GM12891 (cell line): Measurements from ENCODE around the gene MTMR8.
A peak's percentile ranks its signal among the peaks of the same experiment; 100 is the strongest.
"Not testable (repeated sequence)": the region's sequence is repeated elsewhere in the genome, so short reads cannot be mapped to it uniquely, and the experiment has no call there.

ENCODE experiments used
- DNase-seq: peaks from one replicate; pipeline ENCODE4 v3.0.0; 2011; ENCODE audit warnings: low spot score; ENCODE audit not compliant: insufficient read length
- FAIRE-seq: peaks from 2 replicates; lab custom pipeline; 2011; peaks lifted over from hg19 to GRCh38; lab: Jason Lieb, UNC
- PAX5 ChIP-seq: IDR thresholded peaks from 2 replicates; pipeline ENCODE4 v1.6.1; 2011; ENCODE audit warnings: low read length, moderate library complexity, mild to moderate bottlenecking; ENCODE audit not compliant: insufficient read depth, severe bottlenecking
- POLR2A ChIP-seq: IDR thresholded peaks from 2 replicates; pipeline ENCODE4 v1.6.1; 2011; ENCODE audit warnings: low read depth, low read length, control low read depth
- POLR2AphosphoS5 ChIP-seq: IDR thresholded peaks from 2 replicates; pipeline ENCODE4 v1.6.1; 2011; ENCODE audit warnings: low read depth, low read length, control low read depth
- POU2F2 ChIP-seq: IDR thresholded peaks from 2 replicates; pipeline ENCODE4 v1.6.1; 2011; ENCODE audit warnings: low read depth, mild to moderate bottlenecking, control low read depth, low read length, moderate library complexity
- SPI1 ChIP-seq: IDR thresholded peaks from 2 replicates; pipeline ENCODE4 v1.6.1; 2011; ENCODE audit warnings: low read depth, low read length, control low read depth
- TAF1 ChIP-seq: IDR thresholded peaks from 2 replicates; pipeline ENCODE4 v1.6.1; 2011; ENCODE audit warnings: low read depth, low read length, control low read depth

Gene MTMR8

GRCh38 chrX:64394059-64394873 lies 986 bp downstream of the MTMR8 start:
- peak; percentile 9 for FAIRE-seq
- no peak for TF ChIP-seq POLR2A
- DNase-seq = no peak

- TF ChIP-seq POLR2AphosphoS5 = no peak
- TF ChIP-seq SPI1 = no peak
- TF ChIP-seq PAX5 = no peak
- TF ChIP-seq POLR2A = no peak
- TF ChIP-seq POU2F2 = no peak
- TF ChIP-seq TAF1 = no peak
- DNase-seq = no peak
- FAIRE-seq = no peak
Measured at GRCh38 chrX:64389489-64389888, 5.8 kb downstream of the MTMR8 start.

- DNase-seq, FAIRE-seq: not testable (repeated sequence)
Measured at GRCh38 chrX:64380789-64381188, 14.5 kb downstream of the MTMR8 start.

GRCh38 chrX:64379924-64380323 lies 15.3 kb downstream of the MTMR8 start:
- DNase-seq = no peak
- TF ChIP-seq SPI1 (no peak), TAF1 (no peak), PAX5 (no peak), POLR2A (no peak), POU2F2 (no peak), POLR2AphosphoS5 (no peak)
- FAIRE-seq = no peak

- FAIRE-seq (peak; percentile 41), DNase-seq (no peak)
- TF ChIP-seq PAX5 (no peak), POU2F2 (no peak), SPI1 (0 out of 2 replicates have a peak, but pooled peaks have one; percentile 21), POLR2AphosphoS5 (no peak), POLR2A (no peak), TAF1 (no peak)
Measured at GRCh38 chrX:64377753-64378152, 17.5 kb downstream of the MTMR8 start.

GRCh38 chrX:64352081-64352480 lies 43.2 kb downstream of the MTMR8 start:
- FAIRE-seq = no peak
- no peak for TF ChIP-seq SPI1
- no peak for TF ChIP-seq POLR2AphosphoS5
- no peak for TF ChIP-seq POU2F2
- TF ChIP-seq POLR2A = no peak
- no peak for TF ChIP-seq PAX5
- TF ChIP-seq TAF1 = no peak
- no peak for DNase-seq

- TF ChIP-seq TAF1 (no peak), SPI1 (no peak), POLR2A (no peak), POU2F2 (no peak), POLR2AphosphoS5 (no peak), PAX5 (no peak)
- DNase-seq (no peak), FAIRE-seq (no peak)
Measured at GRCh38 chrX:64350521-64350920, 44.7 kb downstream of the MTMR8 start.

- FAIRE-seq = no peak
- TF ChIP-seq POU2F2 = no peak
- TF ChIP-seq SPI1 = no peak
- TF ChIP-seq TAF1 = no peak
- no peak for TF ChIP-seq POLR2A
- no peak for TF ChIP-seq PAX5
- TF ChIP-seq POLR2AphosphoS5 = no peak
- no peak for DNase-seq
Measured at GRCh38 chrX:64350047-64350446, 45.2 kb downstream of the MTMR8 start.

GRCh38 chrX:64342811-64343210 lies 52.4 kb downstream of the MTMR8 start:
- no peak for DNase-seq
- TF ChIP-seq TAF1 = no peak
- no peak for TF ChIP-seq SPI1
- no peak for TF ChIP-seq POLR2A
- FAIRE-seq = no peak

- FAIRE-seq = no peak
- TF ChIP-seq POLR2AphosphoS5 (no peak), TAF1 (no peak), PAX5 (no peak), SPI1 (no peak), POU2F2 (no peak), POLR2A (no peak)
- no peak for DNase-seq
Measured at GRCh38 chrX:64338296-64338695, 57.0 kb downstream of the MTMR8 start.

- FAIRE-seq (no peak), DNase-seq (no peak)
- TF ChIP-seq POU2F2 (no peak), PAX5 (no peak), POLR2AphosphoS5 (no peak), TAF1 (no peak), SPI1 (no peak), POLR2A (no peak)
Measured at GRCh38 chrX:64334467-64334866, 60.8 kb downstream of the MTMR8 start.
